Activated naive CD8-positive, alpha-beta T cell treated with anti-CD3 and anti-CD28 coated beads, Interleukin-2, amount 10 ng/mL, durations not matched to agents 7 days and 5 days (primary cell): Measurements from ENCODE around the gene ADGRD1. TPM values are rescaled to one million over a fixed set of nuclear protein-coding genes. Genes with fewer than 3 reads are reported as not detected.

ENCODE experiments used
- ATAC-seq: fragments of 150-1000 bp; cut with Tn5 transposase; one replicate; pipeline ENCODE4 v1.10.0; 2021; ENCODE audit warnings: low read depth, moderate library complexity
- POLR2A ChIA-PET: fragments of 350-600 bp; sonication (Branson Sonifier 250); formaldehyde crosslinking; loops from one replicate; lab custom pipeline; 2021; ENCODE audit warnings: antibody characterized with exemption; lab: Charles Lee
- DNase-seq: peaks from one replicate; pipeline ENCODE4 v3.0.0; 2021
- H3K27ac Mint-ChIP-seq: one replicate; pipeline ENCODE4 v1.8.0; 2022; ENCODE audit warnings: mild to moderate bottlenecking, mixed read lengths
- H3K27me3 Mint-ChIP-seq: one replicate; pipeline ENCODE4 v1.8.0; 2022; ENCODE audit warnings: mild to moderate bottlenecking, moderate library complexity, mixed read lengths
- H3K36me3 Mint-ChIP-seq: one replicate; pipeline ENCODE4 v1.8.0; 2021; ENCODE audit warnings: mild to moderate bottlenecking, mixed read lengths
- H3K4me1 Mint-ChIP-seq: one replicate; pipeline ENCODE4 v1.8.0; 2021; ENCODE audit warnings: mixed read lengths
- H3K4me3 Mint-ChIP-seq: one replicate; pipeline ENCODE4 v1.8.0; 2022; ENCODE audit warnings: mild to moderate bottlenecking, moderate library complexity, mixed read lengths
- H3K9me3 Mint-ChIP-seq: one replicate; pipeline ENCODE4 v1.8.0; 2021; ENCODE audit warnings: mixed read lengths
- total RNA-seq, 2 experiments: library from RNA; stranded (reverse); gene quantifications; one replicate each; pipeline ENCODE4 v1.2.3, GENCODE V29; 2021

The ADGRD1 gene
- total RNA-seq, 2 experiments from 2014 or later = not detected

DNA sequence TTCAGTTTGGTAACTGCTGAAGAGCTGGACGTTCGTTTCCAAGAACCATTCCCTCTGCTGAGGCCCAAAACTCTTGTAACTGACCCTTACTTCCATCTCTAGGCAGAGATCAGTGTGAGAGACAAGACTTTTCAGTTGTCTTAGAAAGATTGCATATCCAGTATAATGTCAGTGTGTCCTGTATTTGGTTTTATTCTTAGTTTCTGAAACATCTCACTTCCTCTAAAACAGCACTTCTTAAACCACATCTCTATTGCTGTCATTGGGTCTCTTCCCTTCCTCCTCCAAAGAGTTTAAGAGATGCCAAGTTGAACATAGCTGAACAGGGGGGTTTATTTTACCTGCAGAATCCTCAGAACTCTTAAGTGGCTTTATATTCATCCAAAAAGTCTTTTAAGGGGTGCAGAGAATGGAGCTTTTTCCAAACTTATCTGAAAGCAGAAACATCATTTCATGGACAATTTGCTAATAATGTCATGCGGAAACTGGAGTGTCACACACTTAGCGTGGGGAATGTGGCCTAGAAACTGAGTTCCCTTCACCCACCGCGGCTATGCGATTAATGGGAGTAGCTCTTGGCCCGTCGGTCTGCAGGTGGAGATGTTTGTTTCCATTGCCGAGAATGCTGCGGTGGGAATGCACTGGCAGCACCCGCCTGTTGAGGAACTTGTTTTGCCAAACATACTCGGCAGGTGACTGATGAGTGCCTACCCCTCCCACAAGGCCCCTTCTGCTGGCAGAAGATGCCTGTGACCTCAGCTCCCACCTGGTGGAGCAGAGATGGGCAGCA lies 148.2 kb downstream of the ADGRD1 start:
- DNase-seq (no peak), ATAC-seq (no peak)
- POLR2A ChIA-PET = no interaction called here

DNA sequence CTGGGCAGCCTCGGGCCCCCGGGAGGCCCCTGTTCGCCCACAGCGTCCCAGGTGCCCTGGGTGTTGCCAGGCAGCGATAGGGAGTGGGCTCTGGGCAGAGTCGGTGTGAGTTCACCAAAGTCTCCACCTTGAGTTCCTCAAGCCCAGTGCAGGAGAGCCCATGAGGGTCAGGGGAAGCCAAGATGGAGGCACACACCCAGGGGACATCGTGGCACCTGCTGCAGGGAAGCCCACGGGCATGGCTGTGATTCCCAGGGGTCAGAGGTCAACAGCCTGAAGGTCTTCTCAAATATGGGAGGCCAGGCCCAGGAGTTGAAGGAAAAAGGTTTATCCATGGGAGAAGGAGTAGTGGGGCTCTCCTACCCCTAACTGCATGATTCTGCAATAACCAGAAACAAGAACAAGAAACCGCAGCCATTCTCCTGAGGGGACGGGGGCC lies 148.8 kb downstream of the ADGRD1 start:
- no peak for ATAC-seq
- Mint-ChIP-seq H3K4me3 (no peak overlapping the region), H3K4me1 (peaks cover 10% of the 10 kb centered on the region), H3K27ac (no peak overlapping the region), H3K36me3 (no peaks in the 10 kb centered on the region), H3K9me3 (no peaks in the 10 kb centered on the region), H3K27me3 (peaks cover 8% of the 10 kb centered on the region)
- DNase-seq = no peak
- POLR2A ChIA-PET = no interaction called here

More for the DNA sequence above, 148.2 kb downstream of the ADGRD1 start:
- H3K27me3 Mint-ChIP-seq = peaks cover 8% of the 10 kb centered on the region
- H3K36me3 Mint-ChIP-seq = no peaks in the 10 kb centered on the region
- H3K4me1 Mint-ChIP-seq = peaks cover 10% of the 10 kb centered on the region
- no peaks in the 10 kb centered on the region for H3K9me3 Mint-ChIP-seq
- H3K4me3 Mint-ChIP-seq = no peak overlapping the region
- H3K27ac Mint-ChIP-seq = no peak overlapping the region

- POLR2A ChIA-PET = no interaction called here
- no peak for DNase-seq
- no peak for ATAC-seq
- no peak overlapping the region for H3K27ac Mint-ChIP-seq
- no peaks in the 10 kb centered on the region for H3K36me3 Mint-ChIP-seq
- peaks cover 8% of the 10 kb centered on the region for H3K27me3 Mint-ChIP-seq
- no peaks in the 10 kb centered on the region for H3K9me3 Mint-ChIP-seq
- H3K4me1 Mint-ChIP-seq = peaks cover 10% of the 10 kb centered on the region
- H3K4me3 Mint-ChIP-seq = no peak overlapping the region
Measured at GRCh38 chr12:131102991-131103668, 149.4 kb downstream of the ADGRD1 start.

DNA sequence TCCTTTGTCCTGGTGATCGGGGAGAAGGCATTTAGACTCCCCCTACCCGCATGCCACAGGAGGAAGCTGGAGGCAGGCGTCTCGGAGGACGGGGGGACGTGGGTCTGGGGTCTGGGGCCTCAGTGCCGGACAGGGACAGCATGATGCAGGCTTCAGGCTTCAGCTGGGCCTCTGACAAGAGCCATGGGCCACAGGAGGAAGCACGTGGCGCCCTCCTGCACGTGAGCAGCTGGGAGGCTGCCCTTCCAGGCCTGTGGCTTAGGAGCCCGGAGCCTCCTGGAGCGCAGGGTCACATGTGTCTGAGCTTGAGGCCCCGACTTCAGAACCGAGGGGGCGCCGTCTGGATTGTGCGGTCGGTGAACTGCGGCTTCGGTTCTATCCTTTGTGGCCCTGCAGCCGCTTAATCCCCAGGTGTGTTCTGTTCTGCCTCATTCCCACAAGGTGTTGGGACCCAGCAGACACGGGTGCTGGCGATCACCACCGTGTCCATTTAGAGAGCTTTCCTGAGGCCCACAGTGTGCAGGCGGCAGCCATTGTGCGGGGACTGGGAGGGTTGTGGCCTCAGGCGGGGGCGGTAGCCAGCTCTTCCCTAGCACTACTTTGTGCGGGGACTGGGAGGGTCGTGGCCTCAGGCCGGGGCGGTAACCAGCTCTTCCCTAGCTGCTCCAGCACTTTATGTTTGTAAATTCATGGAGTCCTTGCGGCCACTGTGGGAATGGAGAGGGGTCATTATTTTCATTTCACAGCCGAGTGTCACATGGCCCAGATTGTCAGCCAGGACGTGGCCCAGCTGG lies 150.2 kb downstream of the ADGRD1 start:
- peaks cover 10% of the 10 kb centered on the region for H3K4me1 Mint-ChIP-seq
- H3K27me3 Mint-ChIP-seq = peaks cover 8% of the 10 kb centered on the region
- no peak overlapping the region for H3K4me3 Mint-ChIP-seq
- POLR2A ChIA-PET = interaction anchor here (0.7 kb wide), 1 partner anchor 846 kb away, joined by 3 read pairs; the partner anchor contains the start of gene EP400
- ATAC-seq = no peak
- H3K27ac Mint-ChIP-seq = no peak overlapping the region
- no peaks in the 10 kb centered on the region for H3K9me3 Mint-ChIP-seq
- H3K36me3 Mint-ChIP-seq = no peaks in the 10 kb centered on the region
- no peak for DNase-seq

DNA sequence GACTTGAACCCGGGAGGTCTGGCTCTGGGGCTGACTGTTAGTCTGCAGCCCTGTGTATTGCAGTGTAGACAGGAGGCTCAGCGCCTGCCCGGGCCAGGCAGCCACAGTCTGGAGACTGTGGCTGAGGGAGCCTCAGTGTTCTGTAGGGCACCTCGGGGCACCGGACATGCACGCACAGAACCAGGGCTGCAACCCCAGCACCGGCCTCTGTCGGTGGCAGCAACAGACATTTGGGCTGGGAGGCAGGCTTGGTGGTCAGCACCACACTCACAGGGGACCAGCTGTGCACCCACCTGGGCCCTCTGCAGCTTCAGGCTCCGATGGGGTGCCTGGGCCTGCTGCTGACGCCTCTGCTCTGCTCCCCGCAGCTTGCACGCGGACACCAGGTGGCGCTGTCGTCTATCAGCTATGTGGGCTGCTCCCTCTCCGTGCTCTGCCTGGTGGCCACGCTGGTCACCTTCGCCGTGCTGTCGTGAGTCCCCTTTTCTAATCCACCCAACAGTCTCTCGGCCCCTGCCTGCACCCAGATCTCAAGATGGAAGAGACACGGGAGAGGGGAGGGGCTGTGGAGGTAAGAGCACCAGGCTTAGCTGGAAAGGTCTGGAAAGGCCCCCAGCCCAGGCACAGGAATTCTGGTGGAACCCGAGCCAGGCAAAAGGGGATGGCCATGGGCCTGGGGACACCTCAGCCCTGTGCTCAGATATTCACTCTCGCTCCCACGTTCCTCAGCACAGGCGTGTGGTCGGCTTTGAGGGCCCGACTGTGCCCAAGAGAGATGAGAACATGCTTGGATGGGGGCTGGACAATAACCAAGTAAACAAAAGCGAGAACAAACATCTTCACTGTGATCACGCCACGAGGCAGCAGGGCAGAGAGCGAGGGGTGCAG lies 151.0 kb downstream of the ADGRD1 start:
- Mint-ChIP-seq H3K36me3 (no peaks in the 10 kb centered on the region), H3K27ac (no peak overlapping the region), H3K4me3 (no peak overlapping the region), H3K9me3 (peaks cover 1% of the 10 kb centered on the region), H3K27me3 (peaks cover 11% of the 10 kb centered on the region), H3K4me1 (peaks cover 10% of the 10 kb centered on the region)
- ATAC-seq (peak; percentile 94), DNase-seq (peak; percentile 87)
- POLR2A ChIA-PET = interaction anchor here (0.7 kb wide), 1 partner anchor 845 kb away, joined by 3 read pairs; the partner anchor contains the start of gene EP400

- POLR2A ChIA-PET = interaction anchor here (0.5 kb wide), 1 partner anchor 236 kb away, joined by 5 read pairs; no protein-coding TSS in a partner anchor
- peaks cover 10% of the 10 kb centered on the region for H3K4me1 Mint-ChIP-seq
- no peaks in the 10 kb centered on the region for H3K36me3 Mint-ChIP-seq
- peaks cover 11% of the 10 kb centered on the region for H3K27me3 Mint-ChIP-seq
- peaks cover 1% of the 10 kb centered on the region for H3K9me3 Mint-ChIP-seq
- H3K27ac Mint-ChIP-seq = no peak overlapping the region
- no peak overlapping the region for H3K4me3 Mint-ChIP-seq
- DNase-seq (no peak), ATAC-seq (no peak)
Measured at GRCh38 chr12:131105351-131105735, 151.6 kb downstream of the ADGRD1 start.

DNA sequence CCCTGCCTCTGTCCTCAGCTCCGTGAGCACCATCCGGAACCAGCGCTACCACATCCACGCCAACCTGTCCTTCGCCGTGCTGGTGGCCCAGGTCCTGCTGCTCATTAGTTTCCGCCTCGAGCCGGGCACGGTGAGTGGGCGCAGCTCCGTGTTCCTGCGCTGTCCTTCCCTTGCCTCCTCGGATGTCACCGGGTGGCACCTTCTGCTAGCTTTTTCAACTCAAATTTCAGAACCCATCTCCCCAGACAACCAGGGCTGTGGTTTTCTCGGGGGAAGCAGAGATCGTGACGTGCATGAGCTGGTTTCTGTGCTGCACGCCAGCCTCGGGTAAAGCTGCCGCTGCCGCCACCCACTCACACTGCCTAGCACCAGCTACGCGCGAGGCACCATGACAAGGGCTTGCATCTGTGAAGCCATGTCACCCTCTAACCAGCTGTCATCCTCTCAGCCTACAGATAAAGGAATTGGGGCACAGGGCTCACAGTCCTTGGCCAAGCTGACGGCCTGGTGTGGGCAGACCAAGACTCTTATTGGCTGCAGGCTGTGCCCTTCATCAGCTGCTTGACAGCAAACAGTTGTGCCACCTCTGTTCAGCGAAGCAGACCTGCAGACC lies 152.1 kb downstream of the ADGRD1 start:
- H3K27ac Mint-ChIP-seq = peak overlapping the region; percentile 28
- DNase-seq = peak; percentile 44
- no peaks in the 10 kb centered on the region for H3K36me3 Mint-ChIP-seq
- H3K9me3 Mint-ChIP-seq = peaks cover 1% of the 10 kb centered on the region
- POLR2A ChIA-PET = interaction anchor here (0.5 kb wide), 1 partner anchor 237 kb away, joined by 5 read pairs; no protein-coding TSS in a partner anchor
- H3K4me3 Mint-ChIP-seq = peak overlapping the region; percentile 20
- peaks cover 10% of the 10 kb centered on the region for H3K4me1 Mint-ChIP-seq
- H3K27me3 Mint-ChIP-seq = peaks cover 15% of the 10 kb centered on the region
- peak; percentile 20 for ATAC-seq

GRCh38 chr12:131106349-131106941 lies 152.7 kb downstream of the ADGRD1 start:
- DNase-seq (no peak), ATAC-seq (no peak)
- H3K27me3 Mint-ChIP-seq = peaks cover 14% of the 10 kb centered on the region
- no peak overlapping the region for H3K27ac Mint-ChIP-seq
- POLR2A ChIA-PET = no interaction called here
- H3K9me3 Mint-ChIP-seq = peaks cover 1% of the 10 kb centered on the region
- no peak overlapping the region for H3K4me3 Mint-ChIP-seq
- H3K36me3 Mint-ChIP-seq = no peaks in the 10 kb centered on the region
- H3K4me1 Mint-ChIP-seq = peaks cover 10% of the 10 kb centered on the region

GRCh38 chr12:131108177-131108955 lies 154.7 kb downstream of the ADGRD1 start:
- Mint-ChIP-seq H3K27me3 (peaks cover 16% of the 10 kb centered on the region), H3K27ac (no peak overlapping the region), H3K4me1 (peaks cover 5% of the 10 kb centered on the region), H3K36me3 (no peaks in the 10 kb centered on the region), H3K4me3 (no peak overlapping the region), H3K9me3 (peaks cover 1% of the 10 kb centered on the region)
- POLR2A ChIA-PET = no interaction called here
- ATAC-seq (no peak), DNase-seq (no peak)

GRCh38 chr12:131111446-131111845 lies 157.7 kb downstream of the ADGRD1 start:
- POLR2A ChIA-PET = no interaction called here
- Mint-ChIP-seq H3K27ac (no peak overlapping the region), H3K27me3 (peaks cover 13% of the 10 kb centered on the region), H3K4me3 (no peak overlapping the region), H3K9me3 (peaks cover 1% of the 10 kb centered on the region), H3K36me3 (no peaks in the 10 kb centered on the region), H3K4me1 (no peaks in the 10 kb centered on the region)
- DNase-seq = no peak
- no peak for ATAC-seq

GRCh38 chr12:131112021-131112420 lies 158.3 kb downstream of the ADGRD1 start:
- POLR2A ChIA-PET = no interaction called here
- no peak overlapping the region for H3K4me3 Mint-ChIP-seq
- ATAC-seq = no peak
- no peak overlapping the region for H3K27ac Mint-ChIP-seq
- no peak for DNase-seq
- H3K36me3 Mint-ChIP-seq = no peaks in the 10 kb centered on the region
- H3K9me3 Mint-ChIP-seq = peaks cover 1% of the 10 kb centered on the region
- peaks cover 10% of the 10 kb centered on the region for H3K27me3 Mint-ChIP-seq
- H3K4me1 Mint-ChIP-seq = no peaks in the 10 kb centered on the region
